ENCODE results near the gene VSIG10L. TPM values are rescaled to one million over a fixed set of nuclear protein-coding genes. Genes with fewer than 3 reads are reported as not detected.

VSIG10L gene
- polyA plus RNA-seq, 1 donor from 2014 or later = 1.5 TPM

- Mint-ChIP-seq H3K27ac (no peak overlapping the region), H3K4me3 (no peak overlapping the region)
Measured at GRCh38 chr19:51354103-51354741, 12.3 kb upstream of the VSIG10L start.

GRCh38 chr19:51352783-51353360 lies 10.9 kb upstream of the VSIG10L start:
- no peaks in the 10 kb centered on the region for H3K9me3 Mint-ChIP-seq
- peaks cover 0 to 1% (median 1%) of the 10 kb centered on the region in 3 donors for H3K4me1 Mint-ChIP-seq
- H3K4me3 Mint-ChIP-seq = no peak overlapping the region
- H3K27ac Mint-ChIP-seq = no peak overlapping the region
- H3K36me3 Mint-ChIP-seq = peaks cover 4% of the 10 kb centered on the region
- H3K27me3 Mint-ChIP-seq = no peaks in the 10 kb centered on the region

More at GRCh38 chr19:51354103-51354741, 12.3 kb upstream of the VSIG10L start:
- Mint-ChIP-seq H3K27me3 (no peaks in the 10 kb centered on the region), H3K4me1 (peaks cover 0 to 3% (median 1%) of the 10 kb centered on the region in 3 donors), H3K9me3 (no peaks in the 10 kb centered on the region), H3K36me3 (peaks cover 4% of the 10 kb centered on the region)

GRCh38 chr19:51351266-51351990 lies 9.5 kb upstream of the VSIG10L start:
- no peak overlapping the region for H3K27ac Mint-ChIP-seq
- no peak overlapping the region for H3K4me3 Mint-ChIP-seq
- peaks cover 0 to 1% (median 1%) of the 10 kb centered on the region in 3 donors for H3K4me1 Mint-ChIP-seq
- peaks cover 4% of the 10 kb centered on the region for H3K36me3 Mint-ChIP-seq
- H3K27me3 Mint-ChIP-seq = no peaks in the 10 kb centered on the region
- no peaks in the 10 kb centered on the region for H3K9me3 Mint-ChIP-seq

GRCh38 chr19:51347209-51347928 lies 5.4 kb upstream of the VSIG10L start:
- peaks cover 2% of the 10 kb centered on the region for H3K36me3 Mint-ChIP-seq
- H3K9me3 Mint-ChIP-seq = no peaks in the 10 kb centered on the region
- H3K4me1 Mint-ChIP-seq = peaks cover 20 to 27% (median 26%) of the 10 kb centered on the region in 3 donors
- no peaks in the 10 kb centered on the region for H3K27me3 Mint-ChIP-seq
- H3K4me3 Mint-ChIP-seq = no peak overlapping the region
- no peak overlapping the region for H3K27ac Mint-ChIP-seq

- no peaks in the 10 kb centered on the region for H3K27me3 Mint-ChIP-seq
- no peak overlapping the region for H3K4me3 Mint-ChIP-seq
- H3K27ac Mint-ChIP-seq = peak overlapping the region in 1 of 3 donors; percentile 39
- no peaks in the 10 kb centered on the region for H3K9me3 Mint-ChIP-seq
- peaks cover 21 to 29% (median 26%) of the 10 kb centered on the region in 3 donors for H3K4me1 Mint-ChIP-seq
- no peaks in the 10 kb centered on the region for H3K36me3 Mint-ChIP-seq
Measured at GRCh38 chr19:51346742-51347141, 4.8 kb upstream of the VSIG10L start.

- Mint-ChIP-seq H3K4me1 (peaks cover 26 to 32% (median 29%) of the 10 kb centered on the region in 3 donors), H3K27me3 (no peaks in the 10 kb centered on the region), H3K27ac (peak overlapping the region; percentile 69 to 97 (median 94)), H3K36me3 (no peaks in the 10 kb centered on the region), H3K4me3 (peak overlapping the region; percentile 54 to 90 (median 74)), H3K9me3 (no peaks in the 10 kb centered on the region)
Measured at GRCh38 chr19:51345076-51345620, 3.2 kb upstream of the VSIG10L start.

GRCh38 chr19:51342631-51343569 lies 961 bp upstream of the VSIG10L start:
- Mint-ChIP-seq H3K4me1 (peaks cover 33 to 43% (median 33%) of the 10 kb centered on the region in 3 donors), H3K27ac (peak overlapping the region; percentile 2 to 67 (median 12))

GRCh38 chr19:51341066-51341465 lies 873 bp downstream of the VSIG10L start:
- Mint-ChIP-seq H3K4me1 (peaks cover 33 to 44% (median 33%) of the 10 kb centered on the region in 3 donors), H3K9me3 (no peaks in the 10 kb centered on the region), H3K27me3 (no peaks in the 10 kb centered on the region), H3K27ac (peak overlapping the region; percentile 71 to 99 (median 77)), H3K36me3 (no peaks in the 10 kb centered on the region), H3K4me3 (peak overlapping the region; percentile 32 to 87 (median 86))

More at GRCh38 chr19:51342631-51343569, 961 bp upstream of the VSIG10L start:
- H3K4me3 Mint-ChIP-seq = peak overlapping the region; percentile 53 to 80 (median 70)
- no peaks in the 10 kb centered on the region for H3K27me3 Mint-ChIP-seq
- no peaks in the 10 kb centered on the region for H3K9me3 Mint-ChIP-seq
- no peaks in the 10 kb centered on the region for H3K36me3 Mint-ChIP-seq

- peak overlapping the region; percentile 52 to 97 (median 83) for H3K27ac Mint-ChIP-seq
- H3K36me3 Mint-ChIP-seq = no peaks in the 10 kb centered on the region
- no peaks in the 10 kb centered on the region for H3K27me3 Mint-ChIP-seq
- peaks cover 28 to 41% (median 32%) of the 10 kb centered on the region in 3 donors for H3K4me1 Mint-ChIP-seq
- peak overlapping the region; percentile 86 to 99 (median 93) for H3K4me3 Mint-ChIP-seq
- no peaks in the 10 kb centered on the region for H3K9me3 Mint-ChIP-seq
Measured at GRCh38 chr19:51339687-51340656, 2.0 kb downstream of the VSIG10L start.

GRCh38 chr19:51339313-51339686 lies 2.6 kb downstream of the VSIG10L start:
- peaks cover 23 to 36% (median 26%) of the 10 kb centered on the region in 3 donors for H3K4me1 Mint-ChIP-seq
- H3K27ac Mint-ChIP-seq = peak overlapping the region; percentile 52 to 97 (median 83)
- H3K27me3 Mint-ChIP-seq = no peaks in the 10 kb centered on the region
- peak overlapping the region; percentile 83 to 99 (median 92) for H3K4me3 Mint-ChIP-seq
- H3K36me3 Mint-ChIP-seq = no peaks in the 10 kb centered on the region
- H3K9me3 Mint-ChIP-seq = no peaks in the 10 kb centered on the region

GRCh38 chr19:51338563-51339312 lies 3.2 kb downstream of the VSIG10L start:
- H3K4me3 Mint-ChIP-seq = peak overlapping the region; percentile 83 to 99 (median 92)
- H3K9me3 Mint-ChIP-seq = no peaks in the 10 kb centered on the region
- H3K27ac Mint-ChIP-seq = peak overlapping the region; percentile 52 to 97 (median 71)

GRCh38 chr19:51337861-51338562 lies 3.9 kb downstream of the VSIG10L start:
- no peaks in the 10 kb centered on the region for H3K27me3 Mint-ChIP-seq
- peaks cover 12 to 25% (median 16%) of the 10 kb centered on the region in 3 donors for H3K4me1 Mint-ChIP-seq
- H3K36me3 Mint-ChIP-seq = no peaks in the 10 kb centered on the region
- peak overlapping the region in 3 of 4 donors; percentile 30 to 86 (median 83) for H3K4me3 Mint-ChIP-seq
- peak overlapping the region in 2 of 3 donors; percentile 16 to 52 for H3K27ac Mint-ChIP-seq
- no peaks in the 10 kb centered on the region for H3K9me3 Mint-ChIP-seq

More at GRCh38 chr19:51338563-51339312, 3.2 kb downstream of the VSIG10L start:
- H3K27me3 Mint-ChIP-seq = no peaks in the 10 kb centered on the region
- H3K4me1 Mint-ChIP-seq = peaks cover 18 to 30% (median 21%) of the 10 kb centered on the region in 3 donors
- H3K36me3 Mint-ChIP-seq = no peaks in the 10 kb centered on the region

Measured in IgD-negative memory B cell (primary cell).